GM21737 (cell line): ENCODE results near the gene KCNA3.

ENCODE experiments used
- ATAC-seq: cut with Tn5 transposase; IDR thresholded peaks from one replicate; pipeline ENCODE4 v1.9.1; 2021; ENCODE audit warnings: mild to moderate bottlenecking, moderate library complexity; ENCODE audit not compliant: unreplicated experiment

KCNA3 gene

GRCh38 chr1:110639724-110640386, 34.9 kb downstream of the KCNA3 start:
- no peak for ATAC-seq

- no peak for ATAC-seq
Measured at GRCh38 chr1:110638556-110638955, 36.2 kb downstream of the KCNA3 start.

GRCh38 chr1:110638058-110638457, 36.7 kb downstream of the KCNA3 start:
- ATAC-seq = no peak

GRCh38 chr1:110637475-110637874, 37.3 kb downstream of the KCNA3 start:
- no peak for ATAC-seq

GRCh38 chr1:110636149-110636935, 38.4 kb downstream of the KCNA3 start:
- no peak for ATAC-seq

- ATAC-seq = no peak
Measured at GRCh38 chr1:110635434-110635833, 39.3 kb downstream of the KCNA3 start.

- ATAC-seq = peak; percentile 57
Measured at GRCh38 chr1:110634455-110635311, 40.1 kb downstream of the KCNA3 start.

- no peak for ATAC-seq
Measured at GRCh38 chr1:110634086-110634454, 40.7 kb downstream of the KCNA3 start.

- ATAC-seq = no peak
Measured at GRCh38 chr1:110633646-110634030, 41.1 kb downstream of the KCNA3 start.

GRCh38 chr1:110631836-110632620, 42.7 kb downstream of the KCNA3 start:
- no peak for ATAC-seq

- peak; percentile 55 for ATAC-seq
Measured at GRCh38 chr1:110630839-110631663, 43.7 kb downstream of the KCNA3 start.

GRCh38 chr1:110628323-110629105, 46.2 kb downstream of the KCNA3 start:
- ATAC-seq = no peak

- no peak for ATAC-seq
Measured at GRCh38 chr1:110627764-110628163, 47.0 kb downstream of the KCNA3 start.

- no peak for ATAC-seq
Measured at GRCh38 chr1:110626889-110627288, 47.9 kb downstream of the KCNA3 start.
